ENCODE results near the gene SLC13A4.

The SLC13A4 gene

DNA sequence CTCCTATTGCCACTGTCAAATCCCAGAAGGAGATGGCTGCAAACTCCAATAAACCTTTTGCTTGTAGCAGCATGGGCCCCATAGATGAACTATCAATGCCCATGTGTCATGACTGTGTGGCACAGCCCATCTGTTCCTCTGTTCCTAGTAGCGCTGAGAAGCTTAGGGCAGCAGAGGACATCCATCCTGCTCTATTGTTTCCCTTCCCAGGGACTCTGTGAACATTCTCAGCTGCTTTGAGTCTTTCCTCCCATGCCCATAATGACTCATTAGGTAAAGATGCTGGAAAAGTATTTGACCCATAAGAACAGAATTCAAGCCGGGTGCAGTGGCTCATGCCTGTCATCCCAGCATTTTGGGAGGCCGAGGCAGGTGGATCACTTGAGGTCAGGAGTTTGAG is 37.4 kb downstream of the SLC13A4 start:
- Histone ChIP-seq H3K4me3 (ENCODE audit: low read depth, low read length) (no peak overlapping the region), H3K36me3 (ENCODE audit: control insufficient read depth in 2 of 2, insufficient read depth in 1 of 2, low read length in 2 of 2) (peaks cover 0 to 80% of the 10 kb centered on the region in 2 experiments; a peak in 1 of 3 replicates), H3K4me1 (ENCODE audit: control insufficient read depth, insufficient read depth, low read length) (no peaks in the 10 kb centered on the region), H3K27ac (ENCODE audit: extremely low read depth, low read depth, low read length) (no peak overlapping the region), H3K9me3 (ENCODE audit: control insufficient read depth, insufficient read depth, low read depth, low read length) (no peaks in the 10 kb centered on the region)
- ChIA-PET CTCF (interaction anchor here (0.6 to 0.9 kb wide), 2 partner anchors 43 to 132 kb away, joined by 3 read pairs; no protein-coding TSS in a partner anchor), POLR2A (no interaction called here)
- TF ChIP-seq ZBTB1 (tag by site-specific recombination; IDR thresholded peaks at IDR 0.05) = no peak
- no peak for TF ChIP-seq ZNF19 (tag by site-specific recombination; IDR thresholded peaks at IDR 0.05; ENCODE audit: low read depth)
- no peak for TF ChIP-seq ZNF2 (tag by site-specific recombination; IDR thresholded peaks at IDR 0.05)
- no peak for TF ChIP-seq EGR2 (tag by site-specific recombination; IDR thresholded peaks at IDR 0.05; ENCODE audit: low read depth)
- TF ChIP-seq, protein P1, sequence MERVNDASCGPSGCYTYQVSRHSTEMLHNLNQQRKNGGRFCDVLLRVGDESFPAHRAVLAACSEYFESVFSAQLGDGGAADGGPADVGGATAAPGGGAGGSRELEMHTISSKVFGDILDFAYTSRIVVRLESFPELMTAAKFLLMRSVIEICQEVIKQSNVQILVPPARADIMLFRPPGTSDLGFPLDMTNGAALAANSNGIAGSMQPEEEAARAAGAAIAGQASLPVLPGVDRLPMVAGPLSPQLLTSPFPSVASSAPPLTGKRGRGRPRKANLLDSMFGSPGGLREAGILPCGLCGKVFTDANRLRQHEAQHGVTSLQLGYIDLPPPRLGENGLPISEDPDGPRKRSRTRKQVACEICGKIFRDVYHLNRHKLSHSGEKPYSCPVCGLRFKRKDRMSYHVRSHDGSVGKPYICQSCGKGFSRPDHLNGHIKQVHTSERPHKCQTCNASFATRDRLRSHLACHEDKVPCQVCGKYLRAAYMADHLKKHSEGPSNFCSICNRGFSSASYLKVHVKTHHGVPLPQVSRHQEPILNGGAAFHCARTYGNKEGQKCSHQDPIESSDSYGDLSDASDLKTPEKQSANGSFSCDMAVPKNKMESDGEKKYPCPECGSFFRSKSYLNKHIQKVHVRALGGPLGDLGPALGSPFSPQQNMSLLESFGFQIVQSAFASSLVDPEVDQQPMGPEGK (tag by site-specific recombination; IDR thresholded peaks at IDR 0.05) = no peak
- TF ChIP-seq OVOL3 (tag by site-specific recombination; IDR thresholded peaks at IDR 0.05) = no peak
- no peak for TF ChIP-seq ZNF585B (tag by site-specific recombination; IDR thresholded peaks at IDR 0.05)
- no peak for TF ChIP-seq ZSCAN16 (tag by site-specific recombination; IDR thresholded peaks at IDR 0.05)
- TF ChIP-seq ZNF704 (tag by site-specific recombination; IDR thresholded peaks at IDR 0.05) = no peak
- TF ChIP-seq, protein P2, sequence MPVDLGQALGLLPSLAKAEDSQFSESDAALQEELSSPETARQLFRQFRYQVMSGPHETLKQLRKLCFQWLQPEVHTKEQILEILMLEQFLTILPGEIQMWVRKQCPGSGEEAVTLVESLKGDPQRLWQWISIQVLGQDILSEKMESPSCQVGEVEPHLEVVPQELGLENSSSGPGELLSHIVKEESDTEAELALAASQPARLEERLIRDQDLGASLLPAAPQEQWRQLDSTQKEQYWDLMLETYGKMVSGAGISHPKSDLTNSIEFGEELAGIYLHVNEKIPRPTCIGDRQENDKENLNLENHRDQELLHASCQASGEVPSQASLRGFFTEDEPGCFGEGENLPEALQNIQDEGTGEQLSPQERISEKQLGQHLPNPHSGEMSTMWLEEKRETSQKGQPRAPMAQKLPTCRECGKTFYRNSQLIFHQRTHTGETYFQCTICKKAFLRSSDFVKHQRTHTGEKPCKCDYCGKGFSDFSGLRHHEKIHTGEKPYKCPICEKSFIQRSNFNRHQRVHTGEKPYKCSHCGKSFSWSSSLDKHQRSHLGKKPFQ (tag by site-specific recombination; IDR thresholded peaks at IDR 0.05) = no peak
- TF ChIP-seq ZNF645 (tag by site-specific recombination; IDR thresholded peaks at IDR 0.05) = no peak
- TF ChIP-seq ZNF350 (tag by site-specific recombination; IDR thresholded peaks at IDR 0.05) = no peak
- TF ChIP-seq ZNF404 (tag by site-specific recombination; IDR thresholded peaks at IDR 0.05) = no peak
- no peak for TF ChIP-seq ZNF658 (tag by site-specific recombination; IDR thresholded peaks at IDR 0.05)
- no peak for TF ChIP-seq YY1 (tag by site-specific recombination; IDR thresholded peaks at IDR 0.05)
- TF ChIP-seq ZNF843 (tag by site-specific recombination; IDR thresholded peaks at IDR 0.05) = no peak

DNA sequence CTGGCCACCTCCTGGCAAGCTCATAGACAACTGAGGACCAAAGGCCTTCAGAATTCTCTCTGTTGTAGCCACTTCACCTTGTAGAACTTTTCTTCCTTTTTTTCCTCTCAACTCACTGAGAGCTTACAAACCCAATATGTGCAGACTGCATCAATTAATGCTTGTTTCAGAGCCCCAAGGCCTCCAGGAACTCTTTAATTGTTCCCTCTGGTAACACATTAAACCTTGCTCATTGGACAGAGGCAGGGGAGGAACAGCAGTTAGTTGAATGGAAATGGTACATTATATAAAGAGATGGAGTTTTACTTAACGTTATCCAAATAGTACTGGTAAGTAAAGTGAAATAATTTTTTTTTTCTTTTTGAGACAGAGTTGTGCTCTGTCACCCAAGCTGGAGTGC is 40.5 kb downstream of the SLC13A4 start:
- TF ChIP-seq ZNF426 (tag by site-specific recombination; IDR thresholded peaks at IDR 0.05) = no peak
- H3K36me3 ChIP-seq (ENCODE audit: control insufficient read depth in 2 of 2, insufficient read depth in 1 of 2, low read length in 2 of 2) = peaks cover 0 to 79% of the 10 kb centered on the region in 2 experiments; a peak in 1 of 3 replicates
- CTCF ChIA-PET = interaction anchor here (0.6 to 1.2 kb wide), 5 partner anchors 14 to 250 kb away, joined by 3 to 4 read pairs (median 3); no protein-coding TSS in a partner anchor

More for the DNA sequence above, 40.5 kb downstream of the SLC13A4 start:
- no peak overlapping the region for H3K27ac ChIP-seq (ENCODE audit: extremely low read depth, low read depth, low read length)
- H3K4me3 ChIP-seq (ENCODE audit: low read depth, low read length) = no peak overlapping the region
- no peaks in the 10 kb centered on the region for H3K9me3 ChIP-seq (ENCODE audit: control insufficient read depth, insufficient read depth, low read depth, low read length)
- H3K4me1 ChIP-seq (ENCODE audit: control insufficient read depth, insufficient read depth, low read length) = no peaks in the 10 kb centered on the region
- POLR2A ChIA-PET = no interaction called here
